Mesendoderm (in vitro differentiated cells): Measurements from ENCODE around the gene EYS.

ENCODE experiments used
- DNase-seq: peaks from one replicate; pipeline ENCODE4 v3.0.0; 2013
- H2AK5ac ChIP-seq: 2 replicates; pipeline ENCODE4 v1.6.1; 2013; ENCODE audit warnings: low read length, inconsistent platforms
- H2BK120ac ChIP-seq: 2 replicates; pipeline ENCODE4 v1.6.1; 2013; ENCODE audit warnings: low read depth, mild to moderate bottlenecking, low read length, moderate library complexity, mixed read lengths
- H2BK15ac ChIP-seq: replicated peaks from 2 replicates; pipeline ENCODE4 v1.6.1; 2013; ENCODE audit warnings: low read depth, mild to moderate bottlenecking, moderate library complexity
- H2BK5ac ChIP-seq: 2 replicates; pipeline ENCODE4 v1.6.1; 2013; ENCODE audit warnings: low read length, inconsistent platforms
- H3K18ac ChIP-seq: 2 replicates; pipeline ENCODE4 v1.6.1; 2013; ENCODE audit warnings: mild to moderate bottlenecking, low read length, mixed read lengths
- H3K23ac ChIP-seq: one replicate; pipeline ENCODE4 v1.6.1; 2013; ENCODE audit warnings: low read length
- H3K27ac ChIP-seq: 2 replicates; pipeline ENCODE4 v1.5.1; 2013; ENCODE audit warnings: low read depth, mild to moderate bottlenecking, inconsistent platforms, low read length, moderate library complexity
- H3K27me3 ChIP-seq: 2 replicates; pipeline ENCODE4 v1.6.1; 2013; ENCODE audit warnings: low read length, control low read depth, mild to moderate bottlenecking, inconsistent platforms; ENCODE audit not compliant: insufficient read depth, poor library complexity
- H3K36me3 ChIP-seq: 2 replicates; pipeline ENCODE4 v1.6.1; 2013; ENCODE audit warnings: low read length, inconsistent platforms; ENCODE audit not compliant: control insufficient read depth, insufficient read depth
- H3K4ac ChIP-seq: one replicate; pipeline ENCODE4 v1.6.1; 2013; ENCODE audit warnings: low read depth, mild to moderate bottlenecking, low read length, moderate library complexity
- H3K4me1 ChIP-seq: 2 replicates; pipeline ENCODE4 v1.6.1; 2013; ENCODE audit warnings: low read depth, low read length, inconsistent platforms; ENCODE audit not compliant: control insufficient read depth
- H3K4me2 ChIP-seq: 2 replicates; pipeline ENCODE4 v1.6.1; 2013; ENCODE audit warnings: low read length
- H3K4me3 ChIP-seq: 2 replicates; pipeline ENCODE4 v1.5.1; 2013; ENCODE audit warnings: mild to moderate bottlenecking, low read length
- H3K56ac ChIP-seq: one replicate; pipeline ENCODE4 v1.6.1; 2013; ENCODE audit warnings: low read length
- H3K79me1 ChIP-seq: 2 replicates; pipeline ENCODE4 v1.6.1; 2013; ENCODE audit warnings: low read length, inconsistent platforms
- H3K79me2 ChIP-seq: 2 replicates; pipeline ENCODE4 v1.6.1; 2013; ENCODE audit warnings: mild to moderate bottlenecking, low read length; ENCODE audit not compliant: control insufficient read depth, insufficient read depth
- H3K9ac ChIP-seq: 2 replicates; pipeline ENCODE4 v1.6.1; 2013; ENCODE audit warnings: low read length, inconsistent platforms
- H4K5ac ChIP-seq: one replicate; pipeline ENCODE4 v1.6.1; 2013; ENCODE audit warnings: low read length
- H4K8ac ChIP-seq: one replicate; pipeline ENCODE4 v1.6.1; 2013; ENCODE audit warnings: low read depth, mild to moderate bottlenecking, control low read depth, low read length, moderate library complexity
- WGBS: extraction: QIAGEN DNeasy Blood & Tissue Kit; methylation state at CpG from one replicate; pipeline ENCODE4 v1.1.7; 2013; ENCODE audit warnings: low lambda C conversion rate, missing lambda C conversion rate; ENCODE audit not compliant: insufficient coverage; ENCODE audit errors: extremely low coverage; 5-methylcytosine and 5-hydroxymethylcytosine counted together

EYS gene

DNA sequence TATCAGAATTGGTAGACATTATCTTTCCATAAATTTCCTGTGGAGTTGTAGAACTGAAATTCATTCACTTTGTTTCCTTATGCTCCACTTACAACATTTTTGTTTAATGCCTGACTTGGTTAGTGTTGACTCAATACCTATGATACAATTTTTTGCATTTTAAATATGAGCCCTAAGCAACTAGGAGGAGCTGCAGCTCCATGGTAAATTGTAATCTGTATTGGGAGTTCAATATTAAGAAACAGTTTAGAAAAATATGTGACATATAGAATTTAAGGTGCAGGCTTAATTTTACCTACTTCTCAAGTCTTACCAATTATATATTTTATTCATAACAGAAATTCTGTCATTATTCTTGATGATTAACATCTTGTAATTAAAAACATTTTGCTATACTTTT lies 868.3 kb downstream of the EYS start:
- Histone ChIP-seq H3K27ac (no peak overlapping the region), H4K8ac (no peak overlapping the region), H3K9ac (no peak overlapping the region), H3K4me3 (no peak overlapping the region), H2BK120ac (no peak overlapping the region), H3K79me2 (no peaks in the 10 kb centered on the region), H3K27me3 (no peaks in the 10 kb centered on the region), H3K4me1 (no peaks in the 10 kb centered on the region), H2AK5ac (no peak overlapping the region), H3K23ac (no peak overlapping the region), H3K56ac (no peak overlapping the region), H2BK5ac (no peak overlapping the region), H3K79me1 (no peaks in the 10 kb centered on the region), H2BK15ac (no peak overlapping the region), H4K5ac (no peak overlapping the region), H3K36me3 (no peaks in the 10 kb centered on the region), H3K18ac (no peak overlapping the region), H3K4ac (no peak overlapping the region), H3K4me2 (no peak overlapping the region)
- DNase-seq: no peak

DNA sequence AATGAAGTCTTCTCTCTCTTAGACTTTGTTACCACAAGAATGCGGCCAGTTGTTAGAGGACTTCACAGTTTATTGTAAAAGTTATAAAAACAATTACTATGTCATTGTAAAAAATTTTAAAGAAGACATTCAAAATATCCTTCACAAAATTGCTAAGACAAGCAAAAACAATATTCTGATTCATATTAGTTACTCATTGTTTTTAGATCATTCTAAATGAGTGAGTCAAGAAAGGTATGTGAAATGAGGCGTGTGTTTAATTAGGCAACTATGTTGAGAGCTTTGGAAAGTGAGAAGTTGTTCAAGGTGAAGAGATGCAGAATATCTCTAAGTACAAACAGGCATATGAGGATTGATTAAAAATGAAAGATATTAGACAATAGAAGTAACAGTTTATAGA lies 875.3 kb downstream of the EYS start:
- no peaks in the 10 kb centered on the region for H3K79me2 ChIP-seq
- H3K4me3 ChIP-seq: no peak overlapping the region
- no peaks in the 10 kb centered on the region for H3K4me1 ChIP-seq
- no peaks in the 10 kb centered on the region for H3K79me1 ChIP-seq
- no peak overlapping the region for H3K9ac ChIP-seq
- H3K27me3 ChIP-seq: no peaks in the 10 kb centered on the region
- H3K4ac ChIP-seq: no peak overlapping the region
- no peak overlapping the region for H4K8ac ChIP-seq
- no peak overlapping the region for H2AK5ac ChIP-seq
- DNase-seq: peak; percentile 21
- no peak overlapping the region for H3K23ac ChIP-seq
- 100% methylated on average over 1 of the region's 2 CpGs for WGBS
- no peak overlapping the region for H3K4me2 ChIP-seq
- H2BK120ac ChIP-seq: no peak overlapping the region
- no peak overlapping the region for H2BK15ac ChIP-seq
- H3K18ac ChIP-seq: no peak overlapping the region
- H2BK5ac ChIP-seq: no peak overlapping the region
- no peaks in the 10 kb centered on the region for H3K36me3 ChIP-seq
- no peak overlapping the region for H4K5ac ChIP-seq
- no peak overlapping the region for H3K56ac ChIP-seq
- H3K27ac ChIP-seq: no peak overlapping the region

GRCh38 chr6:64817525-64817924 lies 889.5 kb downstream of the EYS start:
- no peak overlapping the region for H3K56ac ChIP-seq
- H3K23ac ChIP-seq: no peak overlapping the region

DNA sequence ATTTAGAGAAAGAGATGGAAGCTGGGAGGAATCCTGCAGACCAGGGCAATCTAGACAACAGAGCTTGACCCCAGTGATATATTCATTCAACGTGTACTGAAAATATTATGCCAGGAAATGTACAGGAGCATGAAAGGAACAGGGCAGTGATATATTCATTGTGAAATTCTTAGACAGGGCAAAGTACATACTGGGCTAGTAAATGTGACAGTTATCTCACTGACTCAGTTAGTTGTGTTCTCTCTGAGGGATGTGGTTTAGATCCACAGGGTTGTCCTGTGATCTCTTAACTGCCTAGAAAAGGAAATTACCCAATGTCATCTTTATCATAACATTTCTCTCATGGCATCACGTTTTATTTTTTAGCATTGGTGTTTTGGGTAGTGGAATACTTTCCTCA lies 891.3 kb downstream of the EYS start:
- Histone ChIP-seq H4K5ac (no peak overlapping the region), H3K36me3 (no peaks in the 10 kb centered on the region), H2AK5ac (no peak overlapping the region), H4K8ac (no peak overlapping the region), H2BK15ac (no peak overlapping the region), H3K56ac (no peak overlapping the region), H3K4me3 (no peak overlapping the region), H3K4ac (no peak overlapping the region), H3K79me2 (no peaks in the 10 kb centered on the region), H3K79me1 (no peaks in the 10 kb centered on the region), H3K27ac (no peak overlapping the region), H2BK5ac (no peak overlapping the region), H3K27me3 (no peaks in the 10 kb centered on the region), H3K9ac (no peak overlapping the region), H3K18ac (no peak overlapping the region), H3K4me1 (no peaks in the 10 kb centered on the region), H2BK120ac (no peak overlapping the region), H3K4me2 (no peak overlapping the region), H3K23ac (no peak overlapping the region)
- no CpG with 5 or more reads among the region's 2 CpGs for WGBS
- no peak for DNase-seq

More at GRCh38 chr6:64817525-64817924, 889.5 kb downstream of the EYS start:
- Histone ChIP-seq H3K4ac (no peak overlapping the region), H3K4me3 (no peak overlapping the region), H3K9ac (no peak overlapping the region), H4K5ac (no peak overlapping the region), H2BK15ac (no peak overlapping the region), H3K79me2 (no peaks in the 10 kb centered on the region), H3K4me2 (no peak overlapping the region), H3K79me1 (no peaks in the 10 kb centered on the region), H3K36me3 (no peaks in the 10 kb centered on the region), H3K27ac (no peak overlapping the region), H3K18ac (no peak overlapping the region), H2AK5ac (no peak overlapping the region), H2BK120ac (no peak overlapping the region), H2BK5ac (no peak overlapping the region), H4K8ac (no peak overlapping the region), H3K4me1 (no peaks in the 10 kb centered on the region), H3K27me3 (no peaks in the 10 kb centered on the region)
- no CpG with 5 or more reads among the region's 2 CpGs for WGBS
- DNase-seq: no peak

- Histone ChIP-seq H3K27me3 (no peaks in the 10 kb centered on the region), H2BK5ac (no peak overlapping the region), H3K18ac (no peak overlapping the region), H3K4me2 (no peak overlapping the region), H3K9ac (no peak overlapping the region), H2BK15ac (no peak overlapping the region), H3K4me1 (no peaks in the 10 kb centered on the region), H2AK5ac (no peak overlapping the region), H3K36me3 (no peaks in the 10 kb centered on the region), H2BK120ac (no peak overlapping the region), H4K5ac (no peak overlapping the region), H3K4ac (no peak overlapping the region), H3K79me1 (no peaks in the 10 kb centered on the region), H3K27ac (no peak overlapping the region), H3K23ac (no peak overlapping the region), H3K4me3 (no peak overlapping the region), H3K56ac (no peak overlapping the region), H4K8ac (no peak overlapping the region), H3K79me2 (no peaks in the 10 kb centered on the region)
- no CpG with 5 or more reads among the region's 4 CpGs for WGBS
- no peak for DNase-seq
These were observed 894.9 kb downstream of the EYS start for GRCh38 chr6:64812138-64812537.

DNA sequence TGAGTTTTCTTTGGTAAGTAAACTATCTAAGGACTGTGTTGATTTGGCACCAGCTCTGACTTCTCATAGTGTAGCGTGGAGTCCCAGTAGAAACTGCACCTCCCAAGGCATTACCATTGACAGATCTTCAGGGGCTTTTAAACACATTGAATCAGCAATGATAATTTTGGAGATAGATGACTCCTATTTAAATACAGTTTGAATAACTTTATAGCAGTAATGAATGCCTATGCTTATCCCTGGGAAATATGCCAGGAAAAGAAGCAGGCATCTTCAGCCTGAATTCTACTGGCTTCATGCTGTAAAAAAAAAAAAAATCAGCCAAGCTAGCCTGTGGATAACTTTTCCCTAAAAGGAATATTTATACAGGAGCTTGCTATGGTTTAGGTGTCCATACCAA lies 895.9 kb downstream of the EYS start:
- Histone ChIP-seq H3K4me1 (no peaks in the 10 kb centered on the region), H3K23ac (no peak overlapping the region), H3K79me1 (no peaks in the 10 kb centered on the region), H3K18ac (no peak overlapping the region), H2BK5ac (no peak overlapping the region), H3K27ac (no peak overlapping the region), H3K79me2 (no peaks in the 10 kb centered on the region), H2BK120ac (no peak overlapping the region), H3K4me2 (no peak overlapping the region), H2AK5ac (no peak overlapping the region), H3K56ac (no peak overlapping the region), H3K27me3 (no peaks in the 10 kb centered on the region), H3K4me3 (no peak overlapping the region), H2BK15ac (no peak overlapping the region), H4K8ac (no peak overlapping the region), H3K36me3 (no peaks in the 10 kb centered on the region), H3K9ac (no peak overlapping the region), H4K5ac (no peak overlapping the region), H3K4ac (no peak overlapping the region)
- DNase-seq: no peak
- WGBS: no CpG with 5 or more reads among the region's 1 CpG
